ENCODE data around the gene TRIM64. TPM values are rescaled to one million over a fixed set of nuclear protein-coding genes. Genes with fewer than 3 reads are reported as not detected.
"Not testable (repeated sequence)": the region's sequence is repeated elsewhere in the genome, so short reads cannot be mapped to it uniquely, and the experiment has no call there.

Gene TRIM64
- total and polyA plus RNA-seq, 9 of the 15 experiments (the other 6 are each of a cell fraction or from before 2014, with no cell fraction given), result not detected

GRCh38 chr11:89922195-89922660, 43.6 kb upstream of the TRIM64 start, which contains the start of gene TRIM49D1 (continued):
- TF ChIP-seq TSHZ1 (CRISPR knock-in tag; IDR thresholded peaks at IDR 0.05) (no peak), MAFK (IDR thresholded peaks at IDR 0.05; ENCODE audit: low read length) (no peak), NR4A1 (CRISPR knock-in tag; IDR thresholded peaks at IDR 0.05) (no peak), NR4A1 (tag; IDR thresholded peaks at IDR 0.05) (no peak), DPF2 (IDR thresholded peaks at IDR 0.05) (no peak), E2F4 (CRISPR knock-in tag; IDR thresholded peaks at IDR 0.05; ENCODE audit: low read depth) (no peak), TCF15 (CRISPR knock-in tag; IDR thresholded peaks at IDR 0.05) (no peak)

- WGBS (ENCODE audit: insufficient coverage, low coverage, missing lambda C conversion rate), result 0% methylated on average over 2 of the region's 6 CpGs
These were observed 42.1 kb upstream of the TRIM64 start, which contains the start of gene TRIM49D2 for GRCh38 chr11:89923764-89924163. TSS of gene TRIM49D2 (plus strand) at chr11:89924064. CDS start at chr11:89926762, 2,698 bp downstream.

GRCh38 chr11:89960833-89961232, 5.0 kb upstream of the TRIM64 start:
- H3K27me3 ChIP-seq (ENCODE audit: control insufficient read depth in 2 of 2, insufficient read depth in 2 of 2, low read length in 2 of 2); in situ Hi-C loops (cut with MboI); intact Hi-C loops (cut with micrococcal nuclease); H3K9me3 ChIP-seq (replicated peaks; ENCODE audit: control insufficient read depth, insufficient read depth, low read depth, low read length); BruUV-seq (replicated peaks); H3K9ac ChIP-seq (ENCODE audit: insufficient read depth in 1 of 2, low read depth in 2 of 2, low read length in 2 of 2); FAIRE-seq; CTCF ChIA-PET (ENCODE audit: low intra/inter-chr PET ratio); H2AFZ ChIP-seq (ENCODE audit: low read depth, low read length); POLR2A ChIA-PET; H3K9me1 ChIP-seq (ENCODE audit: control insufficient read depth, insufficient read depth, low read length); H3K27ac ChIP-seq (ENCODE audit: extremely low read depth, low read depth, low read length); H3K36me3 ChIP-seq (ENCODE audit: control insufficient read depth, insufficient read depth, low read length); DNase-seq (ENCODE audit: extremely low read depth in 1 of 4, low spot score in 3 of 4); H3K79me2 ChIP-seq (ENCODE audit: control insufficient read depth, insufficient read depth, low read length); H3K4me3 ChIP-seq; H3K4me2 ChIP-seq (ENCODE audit: insufficient read depth, low read length); H4K20me1 ChIP-seq (replicated peaks; ENCODE audit: control insufficient read depth, insufficient read depth, low read length); H3K4me1 ChIP-seq (replicated peaks in 1 of 2; ENCODE audit: control insufficient read depth in 2 of 2, insufficient read depth in 2 of 2, low read length in 2 of 2); ATAC-seq: not testable (repeated sequence)
- 0% methylated on average over 2 of the region's 6 CpGs for WGBS (ENCODE audit: insufficient coverage, low coverage, missing lambda C conversion rate)

More at GRCh38 chr11:89923764-89924163, 42.1 kb upstream of the TRIM64 start, which contains the start of gene TRIM49D2:
- DNase-seq (ENCODE audit: extremely low read depth in 1 of 4, low spot score in 3 of 4); H3K27me3 ChIP-seq (ENCODE audit: control insufficient read depth in 2 of 2, insufficient read depth in 2 of 2, low read length in 2 of 2); H3K79me2 ChIP-seq (ENCODE audit: control insufficient read depth, insufficient read depth, low read length); H3K9me3 ChIP-seq (replicated peaks; ENCODE audit: control insufficient read depth, insufficient read depth, low read depth, low read length); H3K9me1 ChIP-seq (ENCODE audit: control insufficient read depth, insufficient read depth, low read length); intact Hi-C loops (cut with micrococcal nuclease); H3K4me2 ChIP-seq (ENCODE audit: insufficient read depth, low read length); H3K4me1 ChIP-seq (replicated peaks in 1 of 2; ENCODE audit: control insufficient read depth in 2 of 2, insufficient read depth in 2 of 2, low read length in 2 of 2); BruUV-seq (replicated peaks); H3K27ac ChIP-seq (ENCODE audit: extremely low read depth, low read depth, low read length); in situ Hi-C loops (cut with MboI); ATAC-seq; FAIRE-seq; POLR2A ChIA-PET; H2AFZ ChIP-seq (ENCODE audit: low read depth, low read length); H3K36me3 ChIP-seq (ENCODE audit: control insufficient read depth, insufficient read depth, low read length); CTCF ChIA-PET (ENCODE audit: low intra/inter-chr PET ratio); H3K4me3 ChIP-seq; H4K20me1 ChIP-seq (replicated peaks; ENCODE audit: control insufficient read depth, insufficient read depth, low read length); H3K9ac ChIP-seq (ENCODE audit: insufficient read depth in 1 of 2, low read depth in 2 of 2, low read length in 2 of 2): not testable (repeated sequence)

Measured in K562 (cell line).